Large intestine (tissue), 3 donors: ENCODE measurements around the gene KAT6B. TPM values are rescaled to one million over a fixed set of nuclear protein-coding genes. Genes with fewer than 3 reads are reported as not detected.

Experiments used
- DNase-seq, 2 donors: peaks; one replicate each; pipeline versions ENCODE4 v3.0.0 to v3.0.0-alpha.2; 2013
- H3K27ac ChIP-seq: one replicate; pipeline ENCODE4 v1.5.1; 2013; ENCODE audit warnings: low read length
- H3K27me3 ChIP-seq: 2 replicates; pipeline ENCODE4 v1.6.1; 2013; ENCODE audit warnings: low read length; ENCODE audit not compliant: control insufficient read depth, insufficient read depth
- H3K36me3 ChIP-seq: 2 replicates; pipeline ENCODE4 v1.6.1; 2013; ENCODE audit warnings: low read length; ENCODE audit not compliant: control insufficient read depth, insufficient read depth
- H3K4me1 ChIP-seq: one replicate; pipeline ENCODE4 v1.6.1; 2013; ENCODE audit warnings: low read length; ENCODE audit not compliant: control insufficient read depth, insufficient read depth
- H3K4me3 ChIP-seq: one replicate; pipeline ENCODE4 v1.5.1; 2013; ENCODE audit warnings: low read length
- H3K9me3 ChIP-seq: one replicate; pipeline ENCODE4 v1.6.1; 2013; ENCODE audit warnings: mild to moderate bottlenecking, low read depth, low read length, moderate library complexity; ENCODE audit not compliant: control insufficient read depth
- WGBS: methylation state at CpG from one replicate; pipeline ENCODE4 v1.1.5; 2013; ENCODE audit warnings: low lambda C conversion rate; ENCODE audit not compliant: insufficient coverage; 5-methylcytosine and 5-hydroxymethylcytosine counted together
- polyA plus RNA-seq: library from polyadenylated mRNA; unstranded; fragments of 120-200 nt; gene quantifications from one replicate; pipeline ENCODE4 v1.2.1, GENCODE V29; 2013

The KAT6B gene
- polyA plus RNA-seq, 1 donor, result 16.4 TPM

- 43% methylated on average over 1 of the region's 1 CpG for WGBS
- no peaks in the 10 kb centered on the region for H3K4me1 ChIP-seq
- H3K36me3 ChIP-seq, result no peaks in the 10 kb centered on the region
- H3K4me3 ChIP-seq, result no peak overlapping the region
- DNase-seq, result no peak
- no peaks in the 10 kb centered on the region for H3K27me3 ChIP-seq
- H3K9me3 ChIP-seq, result no peaks in the 10 kb centered on the region
- H3K27ac ChIP-seq, result no peak overlapping the region
Observed at GRCh38 chr10:74794531-74794930, 31.9 kb upstream of the KAT6B start.

- no peaks in the 10 kb centered on the region for H3K9me3 ChIP-seq
- H3K36me3 ChIP-seq, result no peaks in the 10 kb centered on the region
- WGBS, result no CpG with 5 or more reads among the region's 1 CpG
- no peak overlapping the region for H3K4me3 ChIP-seq
- no peaks in the 10 kb centered on the region for H3K4me1 ChIP-seq
- no peaks in the 10 kb centered on the region for H3K27me3 ChIP-seq
- H3K27ac ChIP-seq, result no peak overlapping the region
- no peak for DNase-seq
Observed at GRCh38 chr10:74797550-74797949, 28.9 kb upstream of the KAT6B start.

GRCh38 chr10:74799721-74800221, 26.6 kb upstream of the KAT6B start:
- Histone ChIP-seq H3K27ac (no peak overlapping the region), H3K4me3 (no peak overlapping the region), H3K36me3 (no peaks in the 10 kb centered on the region), H3K9me3 (no peaks in the 10 kb centered on the region), H3K27me3 (no peaks in the 10 kb centered on the region), H3K4me1 (no peaks in the 10 kb centered on the region)
- DNase-seq, result no peak
- 73% methylated on average over 2 of the region's 5 CpGs for WGBS

- DNase-seq, result no peak
- Histone ChIP-seq H3K4me1 (no peaks in the 10 kb centered on the region), H3K36me3 (no peaks in the 10 kb centered on the region), H3K4me3 (no peak overlapping the region), H3K9me3 (no peaks in the 10 kb centered on the region), H3K27ac (no peak overlapping the region), H3K27me3 (no peaks in the 10 kb centered on the region)
- 100% methylated on average over 1 of the region's 2 CpGs for WGBS
Observed at GRCh38 chr10:74801447-74801846, 25.0 kb upstream of the KAT6B start.

GRCh38 chr10:74808501-74808900, 17.9 kb upstream of the KAT6B start:
- no CpG with 5 or more reads among the region's 4 CpGs for WGBS
- DNase-seq, result no peak
- H3K4me1 ChIP-seq, result no peaks in the 10 kb centered on the region
- H3K27ac ChIP-seq, result no peak overlapping the region
- no peaks in the 10 kb centered on the region for H3K36me3 ChIP-seq
- peaks cover 4% of the 10 kb centered on the region for H3K27me3 ChIP-seq
- no peaks in the 10 kb centered on the region for H3K9me3 ChIP-seq
- no peak overlapping the region for H3K4me3 ChIP-seq

GRCh38 chr10:74810087-74810486, 16.3 kb upstream of the KAT6B start:
- Histone ChIP-seq H3K4me1 (no peaks in the 10 kb centered on the region), H3K27ac (no peak overlapping the region), H3K27me3 (peaks cover 9% of the 10 kb centered on the region), H3K4me3 (no peak overlapping the region), H3K9me3 (no peaks in the 10 kb centered on the region), H3K36me3 (no peaks in the 10 kb centered on the region)
- WGBS, result 100% methylated on average over 1 of the region's 2 CpGs
- no peak for DNase-seq

GRCh38 chr10:74813381-74814259, 12.8 kb upstream of the KAT6B start:
- no peaks in the 10 kb centered on the region for H3K4me1 ChIP-seq
- WGBS, result 96% methylated on average over 4 of the region's 53 CpGs
- no peaks in the 10 kb centered on the region for H3K9me3 ChIP-seq
- H3K27me3 ChIP-seq, result peaks cover 9% of the 10 kb centered on the region
- H3K36me3 ChIP-seq, result no peaks in the 10 kb centered on the region
- no peak overlapping the region for H3K27ac ChIP-seq
- no peak overlapping the region for H3K4me3 ChIP-seq
- no peak for DNase-seq

- Histone ChIP-seq H3K9me3 (no peaks in the 10 kb centered on the region), H3K4me1 (no peaks in the 10 kb centered on the region), H3K27ac (no peak overlapping the region), H3K4me3 (no peak overlapping the region), H3K27me3 (peaks cover 9% of the 10 kb centered on the region), H3K36me3 (no peaks in the 10 kb centered on the region)
- DNase-seq, result no peak
Observed at GRCh38 chr10:74814797-74815196, 11.6 kb upstream of the KAT6B start.

- WGBS, result no CpG with 5 or more reads among the region's 4 CpGs
- no peaks in the 10 kb centered on the region for H3K4me1 ChIP-seq
- no peaks in the 10 kb centered on the region for H3K36me3 ChIP-seq
- H3K4me3 ChIP-seq, result no peak overlapping the region
- H3K9me3 ChIP-seq, result no peaks in the 10 kb centered on the region
- peaks cover 9% of the 10 kb centered on the region for H3K27me3 ChIP-seq
- H3K27ac ChIP-seq, result no peak overlapping the region
- no peak for DNase-seq
Observed at GRCh38 chr10:74816824-74817498, 9.4 kb upstream of the KAT6B start.

GRCh38 chr10:74821501-74821900, 4.9 kb upstream of the KAT6B start:
- Histone ChIP-seq H3K4me1 (peaks cover 6% of the 10 kb centered on the region), H3K36me3 (no peaks in the 10 kb centered on the region), H3K9me3 (no peaks in the 10 kb centered on the region), H3K27ac (no peak overlapping the region), H3K27me3 (no peaks in the 10 kb centered on the region), H3K4me3 (no peak overlapping the region)
- WGBS, result no CpG with 5 or more reads among the region's 3 CpGs
- DNase-seq, result no peak
